HepG2 (cell line): Measurements from ENCODE around the gene SEPHS2.
"Not testable (repeated sequence)": the region's sequence is repeated elsewhere in the genome, so short reads cannot be mapped to it uniquely, and the experiment has no call there.

Experiments used
- FOXJ3 ChIP-seq: sonication (generic); formaldehyde crosslinking; IDR thresholded peaks from 2 replicates; pipeline ENCODE4 v1.4.0; 2020; ENCODE audit warnings: missing genetic modification reagents, mild to moderate bottlenecking, borderline replicate concordance
- NFYB ChIP-seq: sonication (generic); formaldehyde crosslinking; IDR thresholded peaks from 2 replicates; pipeline ENCODE4 v1.4.0; 2020; ENCODE audit warnings: missing genetic modification reagents
- RFX5 ChIP-seq: IDR thresholded peaks from 2 replicates; pipeline ENCODE4 v1.6.1; 2011; ENCODE audit warnings: low read depth, low read length, improper control_type of control experiment
- ZNF24 ChIP-seq: fragments of 450-650 bp; IDR thresholded peaks from 2 replicates; pipeline ENCODE4 v1.6.1; 2017; ENCODE audit warnings: antibody characterized with exemption, mild to moderate bottlenecking
- TF ChIP-seq, protein P1 (sequence below): IDR thresholded peaks from 2 replicates; pipeline ENCODE4 v1.6.1; 2012; ENCODE audit warnings: inconsistent platforms

DNA sequence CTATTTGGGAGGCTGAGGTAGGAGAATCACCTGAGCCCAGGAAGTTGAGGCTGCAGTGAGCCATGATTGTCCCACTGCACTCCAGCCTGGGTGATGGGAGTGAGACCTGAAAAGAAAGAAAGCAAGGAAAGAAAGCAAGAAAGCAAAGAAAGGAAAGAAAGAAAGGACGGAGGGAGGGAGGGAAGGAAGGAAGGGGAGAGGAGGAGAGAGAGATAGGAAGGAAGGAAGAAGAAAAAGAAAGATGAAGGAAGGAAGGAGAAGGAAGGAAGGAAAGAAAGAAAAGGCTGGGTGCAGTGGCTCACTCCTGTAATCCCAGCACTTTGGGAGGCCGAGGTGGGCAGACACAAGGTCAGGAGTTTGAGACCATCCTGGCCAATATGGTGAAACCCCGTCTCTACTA is 32.1 kb upstream of the SEPHS2 start:
- TF ChIP-seq, protein P1, sequence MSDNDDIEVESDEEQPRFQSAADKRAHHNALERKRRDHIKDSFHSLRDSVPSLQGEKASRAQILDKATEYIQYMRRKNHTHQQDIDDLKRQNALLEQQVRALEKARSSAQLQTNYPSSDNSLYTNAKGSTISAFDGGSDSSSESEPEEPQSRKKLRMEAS: not testable (repeated sequence)
- not testable (repeated sequence) for TF ChIP-seq ZNF24; FOXJ3 (CRISPR knock-in tag); RFX5; NFYB (CRISPR knock-in tag)
